Ishikawa (cell line): ENCODE data around the gene PLPPR3.

ENCODE experiments used
- CEBPB ChIP-seq: IDR thresholded peaks from 2 replicates; pipeline ENCODE4 v1.6.1; 2012
- CREB1 ChIP-seq: IDR thresholded peaks from 2 replicates; pipeline ENCODE4 v1.6.1; 2012; ENCODE audit warnings: low read depth
- EGR1 ChIP-seq: IDR thresholded peaks from 2 replicates; pipeline ENCODE4 v1.6.1; 2012
- EP300 ChIP-seq: IDR thresholded peaks from 2 replicates; pipeline ENCODE4 v1.6.1; 2012; ENCODE audit warnings: borderline replicate concordance
- FOXM1 ChIP-seq: IDR thresholded peaks from 2 replicates; pipeline ENCODE4 v1.6.1; 2012; ENCODE audit warnings: low read depth, borderline replicate concordance
- NFIC ChIP-seq: IDR thresholded peaks from 2 replicates; pipeline ENCODE4 v1.6.1; 2012
- RAD21 ChIP-seq: IDR thresholded peaks from 2 replicates; pipeline ENCODE4 v1.6.1; 2012; ENCODE audit warnings: low read depth
- TAF1 ChIP-seq: IDR thresholded peaks from 2 replicates; pipeline ENCODE4 v1.6.1; 2012; ENCODE audit warnings: low read depth, mild to moderate bottlenecking
- TCF12 ChIP-seq: IDR thresholded peaks from 2 replicates; pipeline ENCODE4 v1.6.1; 2012; ENCODE audit warnings: low read depth
- TEAD4 ChIP-seq: IDR thresholded peaks from 2 replicates; pipeline ENCODE4 v1.6.1; 2012
- YY1 ChIP-seq: IDR thresholded peaks from 2 replicates; pipeline ENCODE4 v1.6.1; 2012; ENCODE audit warnings: low read depth
- ZBTB7A ChIP-seq: IDR thresholded peaks from 2 replicates; pipeline ENCODE4 v1.6.1; 2012; ENCODE audit warnings: low read depth
- TF ChIP-seq, protein P1 (sequence below): IDR thresholded peaks from 2 replicates; pipeline ENCODE4 v1.6.1; 2012
- TF ChIP-seq, protein P2 (sequence below): IDR thresholded peaks from 2 replicates; pipeline ENCODE4 v1.6.1; 2012; ENCODE audit warnings: low read depth, mild to moderate bottlenecking
- TF ChIP-seq, protein P3 (sequence below): IDR thresholded peaks from 2 replicates; pipeline ENCODE4 v1.6.1; 2012

Gene PLPPR3

DNA sequence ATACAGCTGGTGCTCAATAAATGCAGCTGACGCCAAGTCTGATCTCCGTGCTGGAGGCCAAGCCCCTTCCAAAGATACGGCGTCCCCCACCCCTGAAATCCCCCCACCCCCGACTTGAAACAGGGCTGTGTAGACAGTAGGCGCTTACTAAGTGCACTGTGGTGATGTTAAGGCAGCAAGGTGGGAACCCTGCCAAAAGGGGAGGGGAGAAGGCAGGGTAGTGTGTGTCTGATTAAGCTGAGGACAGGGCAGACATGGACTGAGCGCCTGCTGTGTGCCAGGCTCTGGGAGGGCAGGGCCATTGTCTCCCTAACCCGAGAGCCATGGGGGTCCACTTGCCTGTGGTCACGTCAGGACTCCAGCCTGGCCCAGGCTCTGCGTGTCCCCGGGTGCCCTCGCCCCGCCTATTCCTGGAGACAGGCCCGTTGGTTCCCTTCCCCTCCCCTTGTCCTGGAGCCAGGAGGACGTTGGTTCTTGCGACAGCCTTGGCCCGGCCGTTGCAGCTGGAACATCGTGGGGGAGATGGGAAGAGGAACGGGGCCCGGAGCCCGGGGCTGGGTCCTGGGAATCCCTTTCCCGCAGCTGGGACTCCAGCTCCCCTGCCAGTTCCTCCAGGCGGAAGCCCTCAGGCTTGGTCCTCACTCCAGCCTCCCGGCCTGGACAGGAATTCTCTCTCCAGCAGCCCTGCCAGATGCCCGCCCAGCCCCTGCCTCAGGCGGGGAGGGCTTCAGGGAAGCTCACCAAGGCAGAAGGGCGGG lies 28.6 kb upstream of the PLPPR3 start:
- TF ChIP-seq, protein P1, sequence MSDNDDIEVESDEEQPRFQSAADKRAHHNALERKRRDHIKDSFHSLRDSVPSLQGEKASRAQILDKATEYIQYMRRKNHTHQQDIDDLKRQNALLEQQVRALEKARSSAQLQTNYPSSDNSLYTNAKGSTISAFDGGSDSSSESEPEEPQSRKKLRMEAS = peak; percentile 54
- TF ChIP-seq, protein P2, sequence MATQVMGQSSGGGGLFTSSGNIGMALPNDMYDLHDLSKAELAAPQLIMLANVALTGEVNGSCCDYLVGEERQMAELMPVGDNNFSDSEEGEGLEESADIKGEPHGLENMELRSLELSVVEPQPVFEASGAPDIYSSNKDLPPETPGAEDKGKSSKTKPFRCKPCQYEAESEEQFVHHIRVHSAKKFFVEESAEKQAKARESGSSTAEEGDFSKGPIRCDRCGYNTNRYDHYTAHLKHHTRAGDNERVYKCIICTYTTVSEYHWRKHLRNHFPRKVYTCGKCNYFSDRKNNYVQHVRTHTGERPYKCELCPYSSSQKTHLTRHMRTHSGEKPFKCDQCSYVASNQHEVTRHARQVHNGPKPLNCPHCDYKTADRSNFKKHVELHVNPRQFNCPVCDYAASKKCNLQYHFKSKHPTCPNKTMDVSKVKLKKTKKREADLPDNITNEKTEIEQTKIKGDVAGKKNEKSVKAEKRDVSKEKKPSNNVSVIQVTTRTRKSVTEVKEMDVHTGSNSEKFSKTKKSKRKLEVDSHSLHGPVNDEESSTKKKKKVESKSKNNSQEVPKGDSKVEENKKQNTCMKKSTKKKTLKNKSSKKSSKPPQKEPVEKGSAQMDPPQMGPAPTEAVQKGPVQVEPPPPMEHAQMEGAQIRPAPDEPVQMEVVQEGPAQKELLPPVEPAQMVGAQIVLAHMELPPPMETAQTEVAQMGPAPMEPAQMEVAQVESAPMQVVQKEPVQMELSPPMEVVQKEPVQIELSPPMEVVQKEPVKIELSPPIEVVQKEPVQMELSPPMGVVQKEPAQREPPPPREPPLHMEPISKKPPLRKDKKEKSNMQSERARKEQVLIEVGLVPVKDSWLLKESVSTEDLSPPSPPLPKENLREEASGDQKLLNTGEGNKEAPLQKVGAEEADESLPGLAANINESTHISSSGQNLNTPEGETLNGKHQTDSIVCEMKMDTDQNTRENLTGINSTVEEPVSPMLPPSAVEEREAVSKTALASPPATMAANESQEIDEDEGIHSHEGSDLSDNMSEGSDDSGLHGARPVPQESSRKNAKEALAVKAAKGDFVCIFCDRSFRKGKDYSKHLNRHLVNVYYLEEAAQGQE = no peak
- TF ChIP-seq CEBPB (peak; percentile 92), EP300 (peak; percentile 96), TCF12 (peak; percentile 98), CREB1 (no peak), ZBTB7A (peak; percentile 55; the same call in 1 of the 2 replicates), EGR1 (no peak), TAF1 (no peak), YY1 (peak; percentile 68), RAD21 (peak; percentile 5; the same call in 1 of the 2 replicates), NFIC (peak; percentile 98), FOXM1 (peak; percentile 74; the same call in 1 of the 2 replicates), TEAD4 (peak; percentile 85)
- TF ChIP-seq, protein P3, sequence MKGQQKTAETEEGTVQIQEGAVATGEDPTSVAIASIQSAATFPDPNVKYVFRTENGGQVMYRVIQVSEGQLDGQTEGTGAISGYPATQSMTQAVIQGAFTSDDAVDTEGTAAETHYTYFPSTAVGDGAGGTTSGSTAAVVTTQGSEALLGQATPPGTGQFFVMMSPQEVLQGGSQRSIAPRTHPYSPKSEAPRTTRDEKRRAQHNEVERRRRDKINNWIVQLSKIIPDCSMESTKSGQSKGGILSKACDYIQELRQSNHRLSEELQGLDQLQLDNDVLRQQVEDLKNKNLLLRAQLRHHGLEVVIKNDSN = no peak

DNA sequence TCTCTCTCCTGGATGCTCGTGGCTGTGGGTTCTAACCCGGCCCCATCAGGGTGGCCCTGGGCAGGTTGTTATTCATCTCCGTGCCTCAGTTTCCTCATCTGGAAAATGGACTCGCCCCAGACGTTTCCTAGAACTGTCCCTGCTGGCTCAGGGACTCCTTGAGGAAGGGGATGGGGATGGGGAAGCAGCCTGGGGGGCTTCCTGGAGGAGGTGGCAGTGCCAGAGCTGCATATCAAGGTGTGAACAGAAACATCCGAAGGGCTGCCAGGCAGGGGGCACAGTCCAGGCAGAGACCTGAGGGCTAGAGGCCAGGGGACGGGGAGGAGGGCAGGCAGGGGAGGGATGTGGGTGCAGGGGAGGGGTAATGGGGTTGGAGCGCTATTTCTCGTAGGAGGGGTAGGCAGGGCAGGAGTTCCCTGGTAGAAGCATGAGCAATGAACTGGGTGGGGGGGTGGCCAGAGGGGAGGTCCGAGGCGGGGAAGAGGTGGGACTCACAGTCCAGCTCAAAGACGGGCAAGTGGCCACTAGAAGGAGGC lies 26.7 kb upstream of the PLPPR3 start:
- TF ChIP-seq, protein P1 = no peak
- no peak for TF ChIP-seq TCF12
- TF ChIP-seq, protein P2 = no peak
- no peak for TF ChIP-seq RAD21
- TF ChIP-seq FOXM1 = no peak
- TF ChIP-seq CEBPB = no peak
- no peak for TF ChIP-seq TAF1
- no peak for TF ChIP-seq EP300
- no peak for TF ChIP-seq CREB1
- TF ChIP-seq TEAD4 = no peak
- TF ChIP-seq ZBTB7A = no peak
- TF ChIP-seq EGR1 = no peak
- TF ChIP-seq, protein P3 = no peak
- no peak for TF ChIP-seq YY1
- no peak for TF ChIP-seq NFIC

DNA sequence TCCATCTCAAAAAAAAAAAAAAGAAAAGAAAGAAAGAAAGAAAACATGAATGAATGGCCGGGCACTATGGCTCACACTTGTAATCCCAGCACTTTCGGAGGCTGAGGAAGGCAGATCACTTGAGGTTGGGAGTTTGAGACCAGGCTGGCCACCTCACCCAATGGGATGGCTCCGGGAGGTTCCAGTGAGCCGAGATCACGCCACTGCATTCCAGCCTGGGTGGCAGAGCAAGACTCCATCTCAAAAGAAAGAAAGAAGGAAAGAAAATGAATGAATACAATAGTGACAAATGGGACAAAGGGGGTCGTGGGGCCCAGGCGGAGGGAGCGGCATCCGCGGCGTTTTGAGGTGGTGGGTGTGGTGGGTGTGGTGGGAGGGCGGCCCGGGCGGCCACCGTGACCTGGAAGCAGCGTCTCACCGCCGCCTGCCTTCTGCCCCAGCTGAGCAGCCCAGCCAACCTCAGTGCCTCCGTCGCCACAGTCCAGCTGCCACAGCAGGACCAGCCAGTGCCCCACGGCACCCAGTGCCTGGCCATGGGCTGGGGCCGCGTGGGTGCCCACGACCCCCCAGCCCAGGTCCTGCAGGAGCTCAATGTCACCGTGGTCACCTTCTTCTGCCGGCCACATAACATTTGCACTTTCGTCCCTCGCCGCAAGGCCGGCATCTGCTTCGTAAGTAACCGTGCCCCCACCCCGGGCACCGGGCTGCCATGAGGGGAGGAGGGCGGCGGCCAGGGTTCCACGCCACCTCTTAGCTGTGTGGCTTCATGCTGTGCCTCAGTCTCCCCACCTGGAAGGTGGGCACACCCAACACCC lies 24.2 kb upstream of the PLPPR3 start:
- TF ChIP-seq TEAD4 (peak; percentile 59), ZBTB7A (no peak), NFIC (no peak)

DNA sequence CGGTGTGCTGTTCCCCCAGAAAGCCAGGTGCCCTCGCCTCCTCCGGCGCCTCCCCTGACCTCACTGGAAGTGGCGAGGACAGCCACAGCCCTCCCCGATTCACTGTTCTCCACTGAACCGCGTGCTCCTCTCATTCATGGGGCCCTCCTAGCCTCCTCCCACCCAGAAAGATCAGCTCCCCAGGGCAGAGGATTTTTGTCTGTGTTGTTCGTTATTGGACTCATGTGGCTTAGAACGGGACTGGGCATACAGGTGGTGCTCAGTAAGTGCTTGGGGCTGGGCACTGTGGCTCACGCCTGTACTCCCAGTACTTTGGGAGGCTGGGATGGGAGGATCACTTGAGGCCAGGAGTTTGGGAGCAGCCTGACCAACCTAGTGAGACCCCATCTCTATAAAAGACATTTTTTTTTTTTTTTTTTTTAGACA lies 22.8 kb upstream of the PLPPR3 start:
- TF ChIP-seq ZBTB7A (no peak), EP300 (no peak), FOXM1 (no peak), YY1 (no peak), CREB1 (no peak)
- TF ChIP-seq, protein P1 = peak; percentile 39; the same call in 1 of the 2 replicates
- TF ChIP-seq, protein P3 = no peak
